Adrenal gland (tissue), 12 donors: Measurements from ENCODE around the gene MRPS27. TPM values are rescaled to one million over a fixed set of nuclear protein-coding genes. Genes with fewer than 3 reads are reported as not detected.

Source experiments
- DNase-seq, 7 donors: peaks; one replicate each; pipeline ENCODE4 v3.0.0-alpha.2; 2019 to 2020
- H3K27ac ChIP-seq, 5 donors: fragments of 200-600 bp; sonication (generic) in 4 of 5; 1 replicate in 3 of 5; 2 replicates in 2 of 5; pipeline versions ENCODE4 v1.5.1 to v1.8.0; 2016 to 2020; ENCODE audit warnings: mild to moderate bottlenecking in 1 of 5
- H3K27me3 ChIP-seq: fragments of 200-600 bp; 2 replicates; pipeline ENCODE4 v1.8.0; 2021
- H3K36me3 ChIP-seq, 2 donors: fragments of 200-600 bp; replicated peaks in 1 of 2; 1 replicate in 1 of 2; 2 replicates in 1 of 2; pipeline versions ENCODE4 v1.5.1 to v1.8.0; 2018 to 2022
- H3K4me1 ChIP-seq, 2 donors: fragments of 200-600 bp; replicated peaks in 1 of 2; 1 replicate in 1 of 2; 2 replicates in 1 of 2; pipeline versions ENCODE4 v1.5.1 to v1.8.0; 2018 to 2021
- H3K4me3 ChIP-seq, 4 donors: fragments of 200-600 bp; sonication (generic) in 3 of 4; one replicate each; pipeline ENCODE4 v1.5.1; 2016 to 2018
- H3K9me3 ChIP-seq, 3 donors: fragments of 200-600 bp; sonication (generic) in 1 of 3; replicated peaks in 1 of 3; 1 replicate in 2 of 3; 2 replicates in 1 of 3; pipeline versions ENCODE4 v1.5.1 to v1.8.0; 2016 to 2021
- POLR2A ChIP-seq, 2 donors: fragments of 450-650 bp; IDR thresholded peaks; one replicate each; pipeline ENCODE4 v1.6.1; 2017; ENCODE audit warnings: antibody characterized with exemption in 2 of 2, mild to moderate bottlenecking in 2 of 2, moderate library complexity in 1 of 2
- WGBS, 4 donors: extraction: QIAGEN DNeasy Blood & Tissue Kit in 2 of 4; methylation state at CpG; one replicate each; pipeline versions ENCODE4 v1.1.5 to v1.1.7; 2013 to 2017; 5-methylcytosine and 5-hydroxymethylcytosine counted together
- intact Hi-C, 2 donors: fragments of 100-400 bp; cut with DNase I; formaldehyde crosslinking; loops; one replicate each; pipeline versions ENCODE4 v1.14.1 to v1.15.0; 2022 to 2023
- microRNA-seq, 3 donors: library from miRNA; unstranded; fragments of <30 nt; microRNA quantifications; one replicate each; pipeline ENCODE4, GENCODE V29; 2017 to 2020
- polyA plus RNA-seq, 3 donors: library from polyadenylated mRNA; stranded (reverse); fragments of 200-250 nt in 2 of 3; fragments of 350-450 nt in 1 of 3; fragmentation: Illumina TruSeq in 1 of 3; extraction: RNeasy Lipid Tissue Mini Kit (QIAGEN cat#74804) in 1 of 3; gene quantifications; one replicate each; pipeline ENCODE4 v1.2.3, GENCODE V29; 2013 to 2014
- small RNA-seq, 2 donors: library from RNA; depleted of rRNA; stranded (forward); fragments of <200 nt; gene quantifications; one replicate each; pipeline ENCODE3, GENCODE V24; 2016
- total RNA-seq, 9 donors: library from RNA; depleted of rRNA in 4 of 9; stranded (reverse); fragments of >200 nt in 4 of 9; fragments of 120-200 nt in 1 of 9; fragmentation: NEBNext Ultra II Directional in 1 of 9; extraction: Animal tissue kit (Norgen Biotek cat#: 25700) in 1 of 9; gene quantifications; one replicate each; pipeline versions ENCODE4 v1.1.0 to v1.2.4, GENCODE V29; 2013 to 2023
- TF ChIP-seq, protein P1 (sequence below), 6 experiments: fragments of 450-650 bp in 4 of 6; fragments of 200-600 bp in 2 of 6; sonication (generic) in 1 of 6; IDR thresholded peaks; 1 replicate in 5 of 6; 2 replicates in 1 of 6; pipeline versions ENCODE4 v1.5.1 to v1.8.0; 2016 to 2021; ENCODE audit warnings: antibody characterized with exemption in 6 of 6, mild to moderate bottlenecking in 2 of 6, moderate library complexity in 1 of 6
- donor health status: healthy with polysubstance abuse.
- donor health status: Bipolar disorder and iron deficiency.
- donor health status: DM: yes; HTN: yes; CAD: no.
- donor health status: DM: no; HTN: no; CAD: no.
- donor health status: DM: no; HTN: no; CAD: no.
- donor health status: DM: yes; HTN: yes; CAD: no.

Gene MRPS27
- total and polyA plus RNA-seq, 12 donors: 20.8 to 92.8 (median 67.3) TPM

DNA sequence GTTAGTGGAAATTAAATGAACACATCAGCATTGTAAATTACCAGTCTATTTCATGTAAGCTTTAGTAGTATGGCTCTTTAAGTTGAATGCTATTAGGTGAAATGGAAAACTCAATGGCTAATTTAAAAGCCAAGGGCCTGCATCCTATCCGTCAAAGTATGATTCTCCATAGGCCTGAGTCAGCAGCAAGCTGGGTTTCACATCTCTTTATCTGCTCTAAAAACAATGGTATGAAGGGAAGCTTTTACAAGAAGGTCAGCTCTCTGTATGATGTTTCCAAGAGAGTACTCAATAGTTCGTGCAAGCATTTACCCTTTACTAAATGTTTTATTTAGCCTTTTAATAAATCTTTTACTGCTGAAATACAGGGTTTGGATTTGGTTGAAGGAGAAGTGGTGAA lies 149.9 kb downstream of the MRPS27 start:
- Histone ChIP-seq H3K9me3 (no peaks in the 10 kb centered on the region), H3K4me3 (no peak overlapping the region), H3K27me3 (no peaks in the 10 kb centered on the region), H3K27ac (no peak overlapping the region), H3K4me1 (peaks cover 0 to 23% of the 10 kb centered on the region in 2 donors), H3K36me3 (no peaks in the 10 kb centered on the region)
- WGBS, 4 donors: 68 to 76% (median 71%) methylated on average over 2 of the region's 2 CpGs
- intact Hi-C loops: no loop called here
- TF ChIP-seq, protein P1, sequence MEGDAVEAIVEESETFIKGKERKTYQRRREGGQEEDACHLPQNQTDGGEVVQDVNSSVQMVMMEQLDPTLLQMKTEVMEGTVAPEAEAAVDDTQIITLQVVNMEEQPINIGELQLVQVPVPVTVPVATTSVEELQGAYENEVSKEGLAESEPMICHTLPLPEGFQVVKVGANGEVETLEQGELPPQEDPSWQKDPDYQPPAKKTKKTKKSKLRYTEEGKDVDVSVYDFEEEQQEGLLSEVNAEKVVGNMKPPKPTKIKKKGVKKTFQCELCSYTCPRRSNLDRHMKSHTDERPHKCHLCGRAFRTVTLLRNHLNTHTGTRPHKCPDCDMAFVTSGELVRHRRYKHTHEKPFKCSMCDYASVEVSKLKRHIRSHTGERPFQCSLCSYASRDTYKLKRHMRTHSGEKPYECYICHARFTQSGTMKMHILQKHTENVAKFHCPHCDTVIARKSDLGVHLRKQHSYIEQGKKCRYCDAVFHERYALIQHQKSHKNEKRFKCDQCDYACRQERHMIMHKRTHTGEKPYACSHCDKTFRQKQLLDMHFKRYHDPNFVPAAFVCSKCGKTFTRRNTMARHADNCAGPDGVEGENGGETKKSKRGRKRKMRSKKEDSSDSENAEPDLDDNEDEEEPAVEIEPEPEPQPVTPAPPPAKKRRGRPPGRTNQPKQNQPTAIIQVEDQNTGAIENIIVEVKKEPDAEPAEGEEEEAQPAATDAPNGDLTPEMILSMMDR (IDR thresholded peaks at IDR 0.05): no peak
- no peak for TF ChIP-seq POLR2A (IDR thresholded peaks at IDR 0.05)
- DNase-seq: no peak

Small RNA genes lying within 50 kb of the gene (microRNA-seq; reads per million reads assigned to microRNA genes)
- gene MIR4803: 0 reads per million in 3 donors

Small RNA genes lying within 50 kb of the gene (small RNA-seq; reads per million reads assigned to genes)
- gene MIR4803 (0 reads per million in 2 donors), gene RN7SL153P (0 reads per million in 2 donors)

Other genes with a start within 250 kb of the MRPS27 start
- 100 to 1,000 TPM in 3 of 9 donors, 10 to 100 TPM in 6; 16.5 to 258 (median 96.3) TPM for gene MAP1B, start 212.8 kb downstream of the MRPS27 start, total RNA-seq
- 10 to 100 TPM; 11.5 to 29.4 (median 29.3) TPM for gene MAP1B, start 212.8 kb downstream of the MRPS27 start, polyA plus RNA-seq
- 10 to 100 TPM; 11.9 to 20.6 (median 14.8) TPM for gene PTCD2, start 133 bp upstream of the MRPS27 start, total RNA-seq
- gene PTCD2, start 133 bp upstream of the MRPS27 start, polyA plus RNA-seq: 10 to 100 TPM in 1 of 3 donors, 1 to 10 TPM in 2; 1.7 to 18.0 (median 3.2) TPM
- gene ZNF366, start 187.2 kb upstream of the MRPS27 start, total RNA-seq: 1 to 10 TPM; 1.6 to 5.3 (median 3.7) TPM
- 1 to 10 TPM in 2 of 3 donors, under 1 TPM in 1; 0.24 to 2.2 (median 1.3) TPM for gene ZNF366, start 187.2 kb upstream of the MRPS27 start, polyA plus RNA-seq